PC-9 (cell line): Measurements from ENCODE around the gene SCAF4. TPM values are rescaled to one million over a fixed set of nuclear protein-coding genes. Genes with fewer than 3 reads are reported as not detected.
A peak's percentile ranks its signal among the peaks of the same experiment; 100 is the strongest.

ENCODE experiments used
- BruUV-seq: library from RNA; stranded (reverse); fragments of 400-500 nt; replicated peaks from 2 replicates; lab custom pipeline; 2021; lab: Mats Ljungman, UMichigan
- CTCF ChIA-PET: fragments of 300-600 bp; sonication (Branson Sonifier 250); formaldehyde crosslinking; loops from one replicate; lab custom pipeline; 2022; ENCODE audit warnings: antibody characterized with exemption; lab: Charles Lee
- POLR2A ChIA-PET: fragments of 300-600 bp; sonication (Branson Sonifier 250); formaldehyde crosslinking; loops from one replicate; lab custom pipeline; 2022; ENCODE audit warnings: antibody characterized with exemption; ENCODE audit not compliant: unreplicated experiment; lab: Charles Lee
- DNase-seq, 2 experiments: peaks; one replicate each; pipeline versions ENCODE4 v3.0.0 to v3.0.0-alpha.2; 2015 to 2022; ENCODE audit warnings: mixed read lengths in 1 of 2
- H2AFZ ChIP-seq: fragments of 200-600 bp; sonication (generic); 2 replicates; pipeline ENCODE4 v1.8.1; 2017; ENCODE audit warnings: antibody characterized with exemption
- H3F3A ChIP-seq: fragments of 200-600 bp; sonication (generic); 2 replicates; pipeline ENCODE4 v1.8.1; 2017; ENCODE audit warnings: antibody characterized with exemption, mild to moderate bottlenecking, low read depth; ENCODE audit not compliant: insufficient read depth
- H3K27ac ChIP-seq: fragments of 200-600 bp; sonication (generic); 2 replicates; pipeline ENCODE4 v1.6.1; 2016; ENCODE audit warnings: mixed run types
- H3K27me3 ChIP-seq: fragments of 200-600 bp; sonication (generic); 2 replicates; pipeline ENCODE4 v1.6.1; 2016; ENCODE audit warnings: low read depth, mixed run types; ENCODE audit not compliant: insufficient read depth
- H3K36me3 ChIP-seq: fragments of 200-600 bp; sonication (generic); 2 replicates; pipeline ENCODE4 v1.6.1; 2016; ENCODE audit warnings: low read depth, mixed run types
- H3K4me1 ChIP-seq: fragments of 200-600 bp; sonication (generic); replicated peaks from 2 replicates; pipeline ENCODE4 v1.6.1; 2016; ENCODE audit warnings: mixed run types; ENCODE audit not compliant: insufficient read depth
- H3K4me2 ChIP-seq: fragments of 200-600 bp; sonication (generic); 2 replicates; pipeline ENCODE4 v1.6.1; 2017; ENCODE audit warnings: mixed run types
- H3K4me3 ChIP-seq: fragments of 200-600 bp; sonication (generic); 2 replicates; pipeline ENCODE4 v1.6.1; 2016; ENCODE audit warnings: mixed run types
- H3K79me2 ChIP-seq: fragments of 200-600 bp; sonication (generic); 2 replicates; pipeline ENCODE4 v1.6.1; 2017; ENCODE audit warnings: low read depth, mixed run types
- H3K9me2 ChIP-seq: fragments of 200-600 bp; sonication (generic); 2 replicates; pipeline ENCODE4 v1.8.1; 2017; ENCODE audit warnings: mild to moderate bottlenecking; ENCODE audit not compliant: insufficient read depth
- H3K9me3 ChIP-seq: fragments of 200-600 bp; sonication (generic); 2 replicates; pipeline ENCODE4 v1.8.1; 2016; ENCODE audit warnings: low read depth; ENCODE audit not compliant: insufficient read depth
- H4K20me1 ChIP-seq: fragments of 200-600 bp; sonication (generic); 2 replicates; pipeline ENCODE4 v1.8.1; 2017; ENCODE audit not compliant: insufficient read depth
- EZH2 ChIP-seq: fragments of 200-600 bp; sonication (generic); IDR thresholded peaks from 2 replicates; pipeline ENCODE4 v1.8.0; 2017; ENCODE audit warnings: antibody characterized with exemption, low read depth
- intact Hi-C: fragments of 100-400 bp; cut with micrococcal nuclease; formaldehyde crosslinking; loops from one replicate; pipeline ENCODE4 v1.10.0; 2022; ENCODE audit not compliant: unreplicated experiment
- total RNA-seq: library from RNA; stranded (reverse); gene quantifications from 2 replicates; pipeline ENCODE4 v1.2.3, GENCODE V29; 2021
- TF ChIP-seq, protein P1 (sequence below): fragments of 200-600 bp; sonication (generic); conservative IDR thresholded peaks from 2 replicates; pipeline ENCODE4 v1.6.1; 2017; ENCODE audit warnings: mixed run types, antibody characterized with exemption, mild to moderate bottlenecking, moderate library complexity

The SCAF4 gene
- total RNA-seq, 1 experiment from 2014 or later = 30.0 TPM

DNA sequence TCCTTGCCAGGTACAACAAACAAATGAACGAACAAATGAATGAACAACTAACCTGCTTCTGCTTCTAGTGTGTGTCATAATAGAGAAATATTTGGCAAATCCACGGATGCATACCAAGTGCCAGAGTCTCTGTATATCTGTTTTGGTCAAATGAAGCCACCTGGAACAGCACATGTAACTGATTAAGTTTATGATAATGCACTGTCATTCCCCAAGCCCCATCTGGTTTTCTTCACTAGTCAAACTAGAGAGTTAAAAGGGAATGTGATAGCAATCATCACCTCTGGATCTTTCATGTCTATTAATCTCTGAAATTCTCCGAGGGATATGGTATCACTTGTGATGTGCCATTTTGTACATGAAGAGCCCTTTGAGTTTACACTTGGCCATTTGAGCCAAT, 21.0 kb upstream of the SCAF4 start:
- Histone ChIP-seq H3K36me3 (no peaks in the 10 kb centered on the region), H3K4me2 (no peak overlapping the region), H2AFZ (no peak overlapping the region), H3K9me3 (no peaks in the 10 kb centered on the region), H3F3A (no peaks in the 10 kb centered on the region), H3K9me2 (no peaks in the 10 kb centered on the region), H4K20me1 (no peaks in the 10 kb centered on the region), H3K4me3 (no peak overlapping the region), H3K4me1 (no peaks in the 10 kb centered on the region), H3K79me2 (no peaks in the 10 kb centered on the region), H3K27me3 (no peaks in the 10 kb centered on the region), H3K27ac (no peak overlapping the region)
- intact Hi-C loops = no loop called here
- ChIA-PET CTCF (no interaction called here), POLR2A (no interaction called here)
- TF ChIP-seq, protein P1, sequence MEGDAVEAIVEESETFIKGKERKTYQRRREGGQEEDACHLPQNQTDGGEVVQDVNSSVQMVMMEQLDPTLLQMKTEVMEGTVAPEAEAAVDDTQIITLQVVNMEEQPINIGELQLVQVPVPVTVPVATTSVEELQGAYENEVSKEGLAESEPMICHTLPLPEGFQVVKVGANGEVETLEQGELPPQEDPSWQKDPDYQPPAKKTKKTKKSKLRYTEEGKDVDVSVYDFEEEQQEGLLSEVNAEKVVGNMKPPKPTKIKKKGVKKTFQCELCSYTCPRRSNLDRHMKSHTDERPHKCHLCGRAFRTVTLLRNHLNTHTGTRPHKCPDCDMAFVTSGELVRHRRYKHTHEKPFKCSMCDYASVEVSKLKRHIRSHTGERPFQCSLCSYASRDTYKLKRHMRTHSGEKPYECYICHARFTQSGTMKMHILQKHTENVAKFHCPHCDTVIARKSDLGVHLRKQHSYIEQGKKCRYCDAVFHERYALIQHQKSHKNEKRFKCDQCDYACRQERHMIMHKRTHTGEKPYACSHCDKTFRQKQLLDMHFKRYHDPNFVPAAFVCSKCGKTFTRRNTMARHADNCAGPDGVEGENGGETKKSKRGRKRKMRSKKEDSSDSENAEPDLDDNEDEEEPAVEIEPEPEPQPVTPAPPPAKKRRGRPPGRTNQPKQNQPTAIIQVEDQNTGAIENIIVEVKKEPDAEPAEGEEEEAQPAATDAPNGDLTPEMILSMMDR = no peak
- TF ChIP-seq EZH2 = no peak
- BruUV-seq = no TSS peak
- DNase-seq = no peak

DNA sequence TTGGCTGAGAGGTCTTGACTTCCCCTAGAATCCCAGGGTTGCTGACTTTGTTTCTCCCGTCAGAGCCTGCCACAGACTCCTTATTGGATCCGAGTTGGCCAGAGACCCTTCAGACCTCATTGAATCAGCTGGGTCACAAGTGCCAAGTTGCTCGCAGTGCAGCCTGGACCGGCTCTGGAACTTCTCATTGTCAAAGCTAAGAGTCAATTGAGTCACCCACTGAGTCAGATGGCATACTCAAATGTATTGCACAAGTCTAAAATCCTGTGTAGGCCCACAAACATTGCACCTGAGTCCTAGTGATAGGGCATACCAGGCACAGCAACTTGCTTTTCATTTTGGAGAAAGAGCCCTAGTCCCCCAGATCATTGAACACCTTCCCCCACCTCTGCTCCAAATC, 20.4 kb upstream of the SCAF4 start:
- H3K27me3 ChIP-seq = no peaks in the 10 kb centered on the region
- no peak overlapping the region for H2AFZ ChIP-seq
- H3K4me3 ChIP-seq = no peak overlapping the region
- BruUV-seq = no TSS peak
- intact Hi-C loops = no loop called here
- no peak overlapping the region for H3K4me2 ChIP-seq
- no peaks in the 10 kb centered on the region for H4K20me1 ChIP-seq
- no peaks in the 10 kb centered on the region for H3K9me2 ChIP-seq
- H3F3A ChIP-seq = no peaks in the 10 kb centered on the region
- CTCF ChIA-PET = no interaction called here
- TF ChIP-seq EZH2 = no peak
- TF ChIP-seq, protein P1 = no peak
- peak in 1 of 2 experiments; percentile 43 for DNase-seq
- no peaks in the 10 kb centered on the region for H3K36me3 ChIP-seq
- no peaks in the 10 kb centered on the region for H3K9me3 ChIP-seq
- no peaks in the 10 kb centered on the region for H3K4me1 ChIP-seq
- H3K27ac ChIP-seq = no peak overlapping the region
- no peaks in the 10 kb centered on the region for H3K79me2 ChIP-seq
- POLR2A ChIA-PET = no interaction called here

GRCh38 chr21:31750843-31751242, 18.9 kb upstream of the SCAF4 start:
- Histone ChIP-seq H3K27ac (no peak overlapping the region), H3K9me2 (no peaks in the 10 kb centered on the region), H4K20me1 (no peaks in the 10 kb centered on the region), H3K27me3 (no peaks in the 10 kb centered on the region), H3K9me3 (no peaks in the 10 kb centered on the region), H3K79me2 (no peaks in the 10 kb centered on the region), H3K36me3 (no peaks in the 10 kb centered on the region), H2AFZ (no peak overlapping the region), H3K4me2 (no peak overlapping the region), H3F3A (no peaks in the 10 kb centered on the region), H3K4me3 (no peak overlapping the region), H3K4me1 (no peaks in the 10 kb centered on the region)
- TF ChIP-seq, protein P1 = no peak
- no peak for TF ChIP-seq EZH2
- DNase-seq = no peak
- BruUV-seq = no TSS peak
- POLR2A ChIA-PET = no interaction called here
- CTCF ChIA-PET = no interaction called here
- intact Hi-C loops = no loop called here
